BLaER1 treated with 17β-estradiol and CSF1 and Interleukin-3, amounts not matched to agents 10 nM and 100 nM (cell line): Measurements from ENCODE around the gene MEIS2.

Experiments
- H3K27ac ChIP-seq, 11 experiments: shearing (Covaris generic); formaldehyde crosslinking; 2 replicates each; pipeline ENCODE4 v1.8.1; 2022
- H3K27me3 ChIP-seq, 11 experiments: shearing (Covaris generic); formaldehyde crosslinking; 2 replicates each; pipeline ENCODE4 v1.8.1; 2022
- H3K36me3 ChIP-seq, 11 experiments: shearing (Covaris generic); formaldehyde crosslinking; 2 replicates each; pipeline ENCODE4 v1.8.1; 2022
- H3K4me1 ChIP-seq, 10 experiments: shearing (Covaris generic); formaldehyde crosslinking; 2 replicates each; pipeline ENCODE4 v1.8.1; 2022
- H3K4me2 ChIP-seq, 11 experiments: shearing (Covaris generic); formaldehyde crosslinking; 2 replicates each; pipeline ENCODE4 v1.8.1; 2022
- H3K4me3 ChIP-seq, 10 experiments: shearing (Covaris generic); formaldehyde crosslinking; 2 replicates each; pipeline ENCODE4 v1.8.1; 2022
- H3K9ac ChIP-seq, 11 experiments: shearing (Covaris generic); formaldehyde crosslinking; 2 replicates each; pipeline ENCODE4 v1.8.1; 2022
- H3K9me3 ChIP-seq, 11 experiments: shearing (Covaris generic); formaldehyde crosslinking; replicated peaks in 1 of 11; 2 replicates each; pipeline ENCODE4 v1.8.1; 2022
- H4K20me1 ChIP-seq, 11 experiments: shearing (Covaris generic); formaldehyde crosslinking; 2 replicates each; pipeline ENCODE4 v1.8.1; 2022
- Cebpa-rat ChIP-seq, 11 experiments: shearing (Covaris generic); IDR thresholded peaks; 2 replicates each; pipeline ENCODE4 v1.8.1; 2022

MEIS2 gene

GRCh38 chr15:36943508-36944361, 156.6 kb downstream of the MEIS2 start:
- Histone ChIP-seq H3K4me2 (no peak overlapping the region), H3K36me3 (no peaks in the 10 kb centered on the region), H3K4me3 (no peak overlapping the region), H3K4me1 (no peaks in the 10 kb centered on the region), H4K20me1 (no peaks in the 10 kb centered on the region), H3K9ac (no peak overlapping the region), H3K9me3 (no peaks in the 10 kb centered on the region), H3K27ac (no peak overlapping the region), H3K27me3 (no peaks in the 10 kb centered on the region)
- TF ChIP-seq Cebpa-rat (IDR thresholded peaks at IDR 0.05) = no peak

DNA sequence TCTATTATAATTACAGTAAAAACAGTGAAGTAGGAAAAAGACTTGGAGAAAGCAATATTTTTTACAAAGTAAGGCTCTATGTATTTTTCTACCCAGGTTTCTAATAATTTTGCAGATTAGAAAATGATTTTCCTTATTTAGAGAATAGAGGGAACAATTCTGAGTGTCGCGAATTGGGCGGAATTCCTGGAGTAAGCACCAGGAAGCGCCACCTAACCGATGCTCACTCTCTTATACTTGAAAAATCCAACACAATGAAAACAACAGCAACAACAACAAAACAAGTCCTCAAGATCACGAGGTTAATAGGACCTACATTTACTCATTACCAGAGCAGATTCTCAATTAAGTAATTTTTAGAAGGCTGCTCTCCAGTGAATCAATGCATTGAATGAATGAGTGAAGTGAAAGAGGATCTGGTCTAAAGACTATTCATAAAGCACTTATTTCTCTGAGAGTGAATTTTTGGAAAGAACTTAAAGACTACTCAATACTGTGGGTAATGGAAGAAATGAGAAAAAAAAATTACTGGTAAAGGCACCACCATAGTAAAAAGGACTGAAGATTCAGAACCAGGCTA, 158.0 kb downstream of the MEIS2 start:
- Histone ChIP-seq H3K4me2 (no peak overlapping the region), H3K27ac (no peak overlapping the region), H3K9ac (no peak overlapping the region), H3K9me3 (no peaks in the 10 kb centered on the region), H3K4me3 (no peak overlapping the region), H3K36me3 (no peaks in the 10 kb centered on the region), H3K27me3 (no peaks in the 10 kb centered on the region), H3K4me1 (no peaks in the 10 kb centered on the region), H4K20me1 (no peaks in the 10 kb centered on the region)
- TF ChIP-seq Cebpa-rat (IDR thresholded peaks at IDR 0.05) = no peak

DNA sequence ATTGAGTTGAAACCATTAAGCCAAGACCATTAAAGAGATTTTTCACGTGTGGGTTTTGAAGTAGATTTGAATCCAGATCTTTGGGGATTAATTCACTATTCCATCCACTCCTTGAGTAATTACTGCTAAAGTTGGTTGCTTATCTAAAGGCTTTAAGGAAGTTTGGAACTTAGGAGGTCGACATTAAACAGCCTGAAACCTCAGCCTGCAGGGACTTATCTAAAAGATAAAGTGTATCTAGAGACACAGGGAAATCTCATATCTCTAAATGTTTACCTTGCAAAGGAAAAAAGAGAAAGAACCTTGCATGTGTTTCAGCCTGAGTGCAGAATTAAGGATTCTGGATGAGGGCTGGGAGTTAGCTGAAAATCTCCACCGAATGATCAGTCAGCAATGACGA, 158.6 kb downstream of the MEIS2 start:
- Histone ChIP-seq H3K36me3 (no peaks in the 10 kb centered on the region), H3K9me3 (no peaks in the 10 kb centered on the region), H3K4me3 (no peak overlapping the region), H3K9ac (no peak overlapping the region), H3K27ac (no peak overlapping the region), H3K4me2 (no peak overlapping the region), H4K20me1 (no peaks in the 10 kb centered on the region), H3K4me1 (no peaks in the 10 kb centered on the region), H3K27me3 (no peaks in the 10 kb centered on the region)
- no peak for TF ChIP-seq Cebpa-rat (IDR thresholded peaks at IDR 0.05)

GRCh38 chr15:36940636-36941260, 159.6 kb downstream of the MEIS2 start:
- no peaks in the 10 kb centered on the region for H4K20me1 ChIP-seq
- no peaks in the 10 kb centered on the region for H3K36me3 ChIP-seq
- H3K27me3 ChIP-seq = no peaks in the 10 kb centered on the region
- no peak overlapping the region for H3K27ac ChIP-seq
- H3K9me3 ChIP-seq = no peaks in the 10 kb centered on the region
- TF ChIP-seq Cebpa-rat (IDR thresholded peaks at IDR 0.05) = no peak
- H3K4me2 ChIP-seq = no peak overlapping the region
- H3K4me1 ChIP-seq = no peaks in the 10 kb centered on the region
- no peak overlapping the region for H3K4me3 ChIP-seq
- H3K9ac ChIP-seq = no peak overlapping the region

- no peak for TF ChIP-seq Cebpa-rat (IDR thresholded peaks at IDR 0.05)
- no peaks in the 10 kb centered on the region for H3K4me1 ChIP-seq
- H4K20me1 ChIP-seq = no peaks in the 10 kb centered on the region
- H3K27ac ChIP-seq = no peak overlapping the region
- H3K9me3 ChIP-seq = no peaks in the 10 kb centered on the region
- H3K4me3 ChIP-seq = no peak overlapping the region
- H3K9ac ChIP-seq = no peak overlapping the region
- H3K36me3 ChIP-seq = no peaks in the 10 kb centered on the region
- no peaks in the 10 kb centered on the region for H3K27me3 ChIP-seq
- H3K4me2 ChIP-seq = no peak overlapping the region
These were observed 160.1 kb downstream of the MEIS2 start for GRCh38 chr15:36940219-36940618.

DNA sequence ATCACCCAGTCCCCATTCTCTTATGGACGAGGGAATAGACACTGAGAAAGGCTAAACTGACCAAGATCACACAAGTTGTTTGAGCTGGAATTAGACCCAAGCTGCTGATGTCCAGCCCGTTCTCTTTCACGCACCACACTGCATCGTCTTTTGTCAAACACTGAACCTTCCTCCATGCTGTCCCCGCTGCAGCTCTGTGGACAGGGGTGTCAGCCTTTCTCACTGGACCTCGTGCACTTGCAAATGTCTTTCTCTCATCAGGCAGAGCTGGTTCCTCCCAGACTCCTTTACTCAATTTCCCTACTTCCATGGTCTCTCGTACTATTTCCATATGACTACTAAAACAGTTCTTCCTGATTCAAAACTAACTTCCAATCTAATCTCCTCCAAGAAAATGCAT, 161.6 kb downstream of the MEIS2 start:
- Histone ChIP-seq H4K20me1 (no peaks in the 10 kb centered on the region), H3K36me3 (no peaks in the 10 kb centered on the region), H3K4me1 (no peaks in the 10 kb centered on the region), H3K4me3 (no peak overlapping the region), H3K9ac (no peak overlapping the region), H3K4me2 (no peak overlapping the region), H3K9me3 (no peaks in the 10 kb centered on the region), H3K27ac (no peak overlapping the region), H3K27me3 (no peaks in the 10 kb centered on the region)
- TF ChIP-seq Cebpa-rat (IDR thresholded peaks at IDR 0.05) = no peak

DNA sequence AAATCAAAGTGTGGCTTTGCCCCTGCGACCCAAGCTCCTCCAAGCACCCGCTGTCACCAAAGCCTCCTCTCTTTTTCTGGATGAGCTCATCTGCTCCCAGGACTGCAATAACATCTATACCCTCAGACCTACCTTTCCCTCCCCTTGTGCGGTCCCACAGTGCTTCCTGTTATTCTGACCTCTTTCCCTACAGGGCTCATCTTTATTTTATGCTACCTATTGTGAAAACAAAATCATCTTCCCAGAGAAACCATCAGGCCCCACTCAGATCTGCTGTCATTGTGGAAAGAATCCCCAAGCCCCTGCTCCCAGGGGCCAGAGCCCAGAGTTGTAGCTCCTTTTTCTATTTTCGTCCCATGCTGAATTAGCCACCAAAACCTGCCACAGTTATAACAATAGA, 162.2 kb downstream of the MEIS2 start:
- no peak overlapping the region for H3K4me2 ChIP-seq
- no peak overlapping the region for H3K9ac ChIP-seq
- H3K27me3 ChIP-seq = no peaks in the 10 kb centered on the region
- H3K36me3 ChIP-seq = no peaks in the 10 kb centered on the region
- no peak overlapping the region for H3K27ac ChIP-seq
- H3K9me3 ChIP-seq = no peaks in the 10 kb centered on the region
- no peaks in the 10 kb centered on the region for H4K20me1 ChIP-seq
- H3K4me1 ChIP-seq = no peaks in the 10 kb centered on the region
- TF ChIP-seq Cebpa-rat (IDR thresholded peaks at IDR 0.05) = no peak
- H3K4me3 ChIP-seq = no peak overlapping the region

GRCh38 chr15:36936613-36937012, 163.7 kb downstream of the MEIS2 start:
- no peak overlapping the region for H3K4me2 ChIP-seq
- no peak overlapping the region for H3K9ac ChIP-seq
- no peaks in the 10 kb centered on the region for H3K9me3 ChIP-seq
- H4K20me1 ChIP-seq = no peaks in the 10 kb centered on the region
- no peak for TF ChIP-seq Cebpa-rat (IDR thresholded peaks at IDR 0.05)
- no peaks in the 10 kb centered on the region for H3K36me3 ChIP-seq
- no peak overlapping the region for H3K27ac ChIP-seq
- no peak overlapping the region for H3K4me3 ChIP-seq
- H3K27me3 ChIP-seq = no peaks in the 10 kb centered on the region
- H3K4me1 ChIP-seq = no peaks in the 10 kb centered on the region

GRCh38 chr15:36933255-36933990, 166.9 kb downstream of the MEIS2 start:
- no peak for TF ChIP-seq Cebpa-rat (IDR thresholded peaks at IDR 0.05)
- Histone ChIP-seq H3K4me2 (no peak overlapping the region), H3K9ac (no peak overlapping the region), H3K27ac (no peak overlapping the region), H3K36me3 (no peaks in the 10 kb centered on the region), H3K4me1 (no peaks in the 10 kb centered on the region), H3K27me3 (no peaks in the 10 kb centered on the region), H3K9me3 (no peaks in the 10 kb centered on the region), H4K20me1 (no peaks in the 10 kb centered on the region), H3K4me3 (no peak overlapping the region)
